Middle frontal gyrus (tissue), 1 donor: ENCODE data around the gene CCDC9B.

ENCODE experiments used
- DNase-seq: peaks from one replicate; pipeline ENCODE4 v3.0.0-alpha.2; 2015; ENCODE audit warnings: low spot score; ENCODE audit errors: extremely low spot score

The CCDC9B gene

DNA sequence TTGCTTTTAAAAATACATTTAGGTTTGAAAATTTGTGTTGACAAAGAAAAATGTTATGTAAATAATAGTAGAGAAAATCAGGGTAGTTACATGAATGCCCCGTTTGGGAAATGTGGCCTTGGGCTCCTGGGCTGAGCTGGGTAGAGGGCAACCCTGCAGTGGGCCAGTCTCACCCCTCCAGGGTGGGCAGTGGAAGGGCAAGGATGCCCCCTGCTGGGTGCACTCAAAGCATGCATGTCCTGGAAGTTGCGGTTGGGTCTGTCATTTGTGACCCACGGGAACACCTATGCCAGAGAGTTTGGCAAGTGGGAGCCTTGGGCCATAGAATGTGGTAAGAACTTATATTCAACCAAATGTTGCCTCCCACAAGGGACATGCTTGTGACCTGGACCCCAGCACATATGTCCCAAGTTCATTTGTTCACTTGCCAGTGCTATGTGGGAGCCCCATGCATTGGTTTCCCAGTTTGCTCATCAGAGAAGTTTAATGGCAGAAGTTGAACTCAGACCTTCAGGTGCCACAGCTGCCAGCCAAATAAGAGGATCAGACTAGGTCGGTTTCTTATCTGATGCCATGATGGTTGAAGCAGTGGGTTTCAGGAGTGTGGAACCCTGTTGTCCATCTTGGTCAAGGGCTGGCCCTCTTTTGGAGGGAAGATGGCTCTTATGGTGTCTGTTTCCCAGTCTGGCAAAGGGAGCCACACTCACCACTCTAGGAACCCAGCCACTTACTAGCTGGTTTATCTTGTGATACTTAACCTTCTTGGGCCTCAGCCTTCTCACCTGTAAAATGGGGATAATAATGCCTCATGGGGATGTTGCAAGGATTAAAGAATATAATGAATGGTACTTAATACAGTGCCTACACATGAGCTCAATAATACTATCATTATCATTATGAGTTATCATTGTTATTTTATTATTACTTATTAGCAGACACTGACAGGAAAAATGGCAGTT, 30.5 kb downstream of the CCDC9B start:
- DNase-seq: no peak

DNA sequence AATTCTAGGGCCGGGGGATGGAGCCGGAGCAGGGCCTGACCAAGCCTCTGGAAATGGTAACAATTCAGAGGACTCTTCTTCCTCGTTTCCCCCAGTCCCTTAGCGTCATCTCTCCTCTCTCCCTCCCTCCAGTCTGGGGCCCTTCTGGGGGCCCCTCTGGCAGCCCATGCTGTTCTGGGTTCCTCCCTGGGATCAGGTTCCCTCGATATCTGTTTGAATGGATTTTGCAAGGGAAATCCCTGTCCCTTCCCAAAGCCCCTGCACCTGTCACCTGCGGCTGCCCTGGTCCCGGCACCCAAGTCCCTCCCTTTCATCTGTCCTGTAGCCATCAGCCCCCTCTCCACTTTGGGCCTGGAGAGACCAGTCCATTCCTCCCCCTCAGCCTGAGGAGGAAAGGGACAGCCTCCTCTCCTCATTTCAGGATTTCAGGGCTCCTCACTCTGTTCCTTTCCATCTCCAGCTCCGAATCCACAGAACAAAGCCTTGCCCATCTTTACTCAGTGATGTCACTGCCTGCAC, 31.3 kb downstream of the CCDC9B start:
- no peak for DNase-seq

DNA sequence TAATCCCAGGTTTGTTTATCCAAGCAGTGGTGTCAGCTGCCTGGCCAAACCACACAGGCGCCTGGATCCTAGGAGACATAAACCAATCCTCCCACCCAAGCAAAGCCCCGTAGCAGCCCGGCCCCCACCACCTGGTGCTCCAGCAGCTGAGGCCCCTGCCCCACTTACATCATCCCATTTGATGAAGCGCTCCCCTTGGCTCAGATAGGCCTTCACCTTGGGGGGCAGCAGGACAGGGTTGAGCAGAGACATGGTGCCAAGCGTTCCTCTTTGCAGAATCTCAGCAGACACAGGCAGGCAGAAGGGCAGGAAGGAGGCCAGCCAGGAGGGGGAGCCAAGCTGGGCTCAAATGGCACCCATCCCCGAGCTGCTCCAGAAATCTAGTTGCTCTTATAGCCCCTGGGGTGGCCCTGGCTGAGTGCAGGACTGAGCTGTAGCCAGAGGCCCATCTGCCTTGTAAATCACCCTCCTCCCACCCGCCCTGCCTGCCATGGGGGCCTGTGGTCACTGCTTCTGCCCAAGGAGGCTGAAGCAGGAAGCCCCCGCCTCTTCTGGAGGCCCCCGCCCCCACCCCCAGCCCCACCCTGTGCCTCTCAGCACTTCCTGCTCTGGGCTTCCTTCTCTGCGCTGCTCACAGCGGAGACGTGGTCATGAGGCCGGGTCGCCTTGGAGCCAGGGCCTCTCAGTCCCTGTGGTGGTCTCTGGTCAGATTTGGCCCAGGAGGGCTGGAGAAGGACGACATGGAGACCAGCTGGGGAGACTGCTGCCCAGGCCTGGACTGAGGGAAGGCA, 33.1 kb downstream of the CCDC9B start, which contains the start of gene PLCB2:
Gene PLCB2, minus strand, starts transcription at position 515 of the 791 bp plus-strand sequence. Its CDS starts 263 bp downstream, at position 252.
- no peak for DNase-seq

GRCh38 chr15:40306908-40307307, 33.8 kb downstream of the CCDC9B start:
- no peak for DNase-seq

DNA sequence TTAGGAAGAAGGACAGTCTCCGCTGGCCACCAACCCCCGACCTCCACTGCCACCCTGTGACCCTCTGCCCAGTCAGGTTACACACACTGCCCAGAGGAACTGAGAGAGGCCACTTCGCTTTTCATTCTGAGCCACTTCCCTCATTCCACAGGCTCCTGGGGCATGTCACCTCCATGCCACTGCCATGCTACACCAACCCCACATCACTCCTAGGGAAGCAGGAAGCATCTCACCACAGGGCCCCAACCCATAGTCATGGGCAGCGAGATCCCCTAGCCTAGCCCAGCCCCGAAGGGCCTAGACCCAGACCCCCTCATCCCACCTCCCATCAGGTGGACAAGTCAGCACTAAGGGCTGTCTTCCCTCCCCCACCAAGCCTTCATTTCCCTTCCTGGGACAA, 34.4 kb downstream of the CCDC9B start:
- no peak for DNase-seq

DNA sequence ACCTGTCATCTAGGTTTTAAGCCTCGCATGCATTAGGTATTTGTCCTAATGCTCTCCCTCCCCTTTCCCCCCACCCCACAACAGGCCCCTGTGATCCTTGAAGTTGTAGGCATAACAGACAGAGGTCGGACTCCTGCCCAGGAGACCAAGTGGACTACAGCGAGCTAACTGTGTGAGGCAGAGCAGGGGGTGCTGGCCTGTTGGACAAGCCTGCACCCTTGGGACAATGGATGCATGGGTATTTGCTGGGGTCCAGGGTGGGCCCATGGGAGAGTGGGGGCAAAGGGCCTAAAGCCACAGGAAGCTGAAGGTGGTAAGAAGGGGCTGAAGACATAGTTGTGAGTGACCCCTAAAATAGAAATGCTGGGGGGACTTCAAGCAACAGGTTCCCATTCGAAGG, 35.5 kb downstream of the CCDC9B start:
- no peak for DNase-seq

- DNase-seq: no peak
Measured at GRCh38 chr15:40303576-40303975, 37.2 kb downstream of the CCDC9B start.

GRCh38 chr15:40302981-40303380, 37.8 kb downstream of the CCDC9B start:
- no peak for DNase-seq

GRCh38 chr15:40302288-40302886, 38.4 kb downstream of the CCDC9B start:
- no peak for DNase-seq

- no peak for DNase-seq
Measured at GRCh38 chr15:40301467-40302179, 39.1 kb downstream of the CCDC9B start.

- DNase-seq: no peak
Measured at GRCh38 chr15:40300771-40301170, 40.0 kb downstream of the CCDC9B start.

DNA sequence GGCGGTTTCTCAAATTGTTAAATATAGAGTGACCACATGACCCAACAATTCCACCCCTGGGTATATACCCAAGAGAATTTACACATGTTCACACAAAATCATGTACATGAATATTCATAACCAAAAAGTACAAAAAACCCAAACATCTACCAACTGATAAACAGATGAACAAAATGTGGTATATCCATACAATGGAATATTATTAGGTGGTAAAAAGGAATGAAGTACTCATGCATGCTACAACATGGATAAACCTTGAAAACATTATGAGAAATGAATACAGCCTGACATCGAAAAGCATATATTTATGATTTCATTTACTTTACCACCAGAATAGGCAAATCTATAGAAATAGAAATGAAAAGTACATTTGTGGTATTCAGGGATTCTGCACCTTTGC, 40.4 kb downstream of the CCDC9B start:
- no peak for DNase-seq

DNA sequence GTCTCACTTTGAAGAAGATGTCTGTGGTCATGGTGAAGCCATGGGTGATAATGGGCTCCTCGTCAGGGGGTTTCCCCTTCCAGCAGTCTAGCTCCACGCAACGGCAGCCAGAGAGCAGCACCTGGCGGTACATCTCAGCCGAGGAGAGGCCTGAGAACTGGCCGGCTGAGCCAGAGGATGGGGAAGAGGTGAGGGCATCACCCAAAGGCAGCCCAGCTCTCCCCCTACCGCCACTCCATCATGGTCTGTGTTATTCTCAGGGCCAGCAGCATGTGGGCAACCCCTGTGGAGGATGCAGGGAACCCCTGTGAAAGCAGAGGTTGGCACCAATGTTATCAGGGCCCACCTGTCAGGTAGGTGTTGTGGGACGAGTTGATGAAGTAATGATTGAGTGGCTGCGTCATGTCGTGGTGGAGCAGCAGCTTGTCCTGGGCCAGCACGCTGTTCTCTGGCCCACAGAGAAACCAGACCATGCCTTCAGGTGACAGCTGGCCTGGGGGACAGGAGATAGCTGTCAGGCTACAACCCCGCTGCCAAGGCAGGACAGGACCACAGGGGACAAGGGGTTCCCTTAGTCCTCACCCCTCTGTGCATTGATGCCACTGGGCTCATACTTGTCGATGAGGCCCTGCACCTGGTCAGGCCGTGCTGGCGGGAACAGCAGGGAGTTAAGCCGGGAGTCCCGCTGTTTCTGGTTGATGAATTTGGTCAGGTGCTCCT, 42.4 kb downstream of the CCDC9B start:
- DNase-seq: no peak

DNA sequence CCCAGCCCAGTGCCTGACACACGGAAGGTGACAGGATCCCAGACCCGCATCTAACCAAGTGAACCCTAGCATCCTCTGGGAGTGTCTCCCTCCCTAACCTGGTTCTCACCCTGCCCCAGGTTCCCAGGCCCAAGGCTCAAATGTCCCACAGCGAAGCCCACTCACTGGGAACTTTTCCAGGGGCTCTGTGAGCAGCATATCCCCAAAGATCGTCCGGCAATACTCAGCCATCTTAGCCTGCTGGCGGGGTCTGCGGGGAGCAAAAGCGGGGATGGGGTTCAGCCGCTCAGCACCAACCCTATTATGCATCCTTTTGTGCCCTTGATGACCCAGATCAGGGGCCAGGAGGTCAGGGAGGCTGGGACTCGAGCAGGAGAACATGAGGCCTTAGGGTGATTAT, 43.4 kb downstream of the CCDC9B start:
- DNase-seq: no peak

DNA sequence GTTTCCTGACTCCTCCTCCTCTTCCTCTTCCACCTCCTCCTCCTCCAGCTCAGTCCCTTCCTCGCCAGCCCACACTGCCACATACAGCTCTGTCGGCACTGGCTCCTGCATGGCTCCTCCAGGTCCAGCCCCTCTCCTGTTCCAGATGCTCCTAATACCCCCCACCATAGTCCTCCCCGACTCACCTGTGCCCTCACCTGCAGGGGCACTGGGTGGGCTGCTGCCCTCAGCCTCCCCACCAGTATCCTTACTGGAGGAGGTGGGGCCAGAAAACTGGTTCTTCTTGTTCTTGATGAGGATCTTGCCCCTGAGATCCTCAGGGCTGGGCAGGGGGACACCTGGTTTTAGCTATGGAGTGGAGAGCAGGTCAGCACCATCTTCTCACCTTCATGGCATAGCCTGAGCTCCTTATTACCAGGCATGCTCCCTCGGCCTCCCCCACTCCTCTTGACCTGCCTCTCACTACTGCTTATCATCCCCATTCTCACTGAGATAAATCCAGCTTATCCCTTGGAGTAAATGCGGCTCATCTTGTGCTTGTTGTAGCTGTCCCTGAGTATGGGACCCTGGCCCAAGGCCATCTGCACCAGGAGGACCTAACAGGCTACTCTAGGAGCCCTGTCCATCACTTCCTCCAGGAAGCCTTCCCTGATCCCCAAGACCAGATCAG, 44.0 kb downstream of the CCDC9B start:
- no peak for DNase-seq

DNA sequence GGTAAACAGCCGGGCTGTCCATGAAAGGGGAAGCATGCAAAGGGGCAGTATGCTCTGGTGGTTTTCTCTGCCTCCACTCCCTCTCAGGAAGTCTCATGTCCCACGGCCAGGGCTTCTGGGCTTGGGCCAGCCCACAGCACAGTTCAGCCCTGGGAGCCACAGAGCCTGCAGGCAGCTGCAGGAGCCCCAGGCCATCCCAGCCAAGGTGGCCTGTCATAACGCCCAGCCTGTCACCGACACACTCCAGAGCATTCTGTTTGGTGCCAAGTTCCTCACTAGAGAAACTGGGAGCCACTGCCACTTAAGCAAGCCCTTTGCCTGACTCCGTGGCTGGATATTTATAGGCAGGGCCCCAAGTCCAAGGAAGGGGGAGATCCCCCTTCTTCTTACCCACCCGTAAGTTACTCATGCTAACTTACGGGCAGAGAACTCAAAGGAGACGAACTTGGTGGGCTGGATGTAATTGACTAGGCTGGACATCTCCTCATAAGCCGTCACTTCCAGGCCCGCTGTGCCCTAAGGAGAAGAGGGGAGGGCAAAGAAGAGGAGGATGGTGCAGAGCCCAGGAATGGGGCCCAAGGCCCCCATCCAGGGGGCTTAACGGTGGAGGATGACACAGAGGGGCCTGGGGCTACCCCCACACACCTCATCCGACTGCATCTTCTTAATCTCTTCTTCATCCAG, 44.7 kb downstream of the CCDC9B start:
- DNase-seq: no peak

GRCh38 chr15:40295297-40295696, 45.4 kb downstream of the CCDC9B start:
- no peak for DNase-seq

DNA sequence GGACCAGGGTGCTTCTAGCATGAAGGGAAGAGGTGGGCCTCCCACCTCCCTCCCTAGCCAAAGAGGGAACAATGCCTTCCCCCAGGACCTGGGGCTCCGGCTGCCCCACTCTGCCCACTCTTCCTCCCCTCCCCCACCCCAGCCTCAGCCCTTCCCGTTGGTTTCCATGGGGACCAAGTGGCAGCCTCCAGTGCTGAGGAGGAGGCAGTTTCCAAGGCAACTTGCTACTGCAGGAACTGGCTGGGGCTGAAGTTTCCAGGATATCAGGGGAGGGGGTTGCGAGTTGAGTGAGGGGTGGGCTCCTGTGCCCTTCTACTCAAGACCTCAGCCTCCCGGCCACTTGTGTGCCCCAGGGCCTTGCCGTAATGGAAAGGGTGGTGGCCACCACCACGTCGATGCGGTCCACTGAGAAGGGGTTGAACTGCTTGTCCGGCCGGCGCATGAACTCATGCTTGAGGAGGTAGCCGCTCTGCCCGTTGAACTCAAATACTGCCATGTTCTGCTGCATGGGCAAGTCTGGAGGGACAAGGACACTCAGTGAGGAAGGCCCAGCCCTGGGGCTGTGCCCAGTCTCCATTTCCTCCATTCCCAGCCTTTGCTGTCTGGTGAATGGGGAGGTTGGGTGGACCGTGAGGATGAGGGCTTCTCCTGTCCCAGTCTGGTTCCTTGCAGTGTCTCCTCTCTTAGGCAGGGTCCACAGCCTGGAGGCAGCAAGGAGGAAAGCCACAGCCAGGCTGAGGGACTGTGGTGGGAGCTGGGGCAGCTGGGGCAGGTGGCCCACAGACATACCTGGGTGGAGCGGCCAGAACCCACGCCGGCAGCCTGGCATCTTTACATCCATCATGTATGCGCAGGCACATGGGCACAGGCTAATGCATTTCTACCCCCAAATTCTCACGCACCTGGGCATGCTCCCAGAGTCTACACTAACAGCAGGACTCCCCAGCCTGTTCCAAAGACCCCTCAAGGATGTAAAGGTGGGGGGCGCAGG, 46.5 kb downstream of the CCDC9B start:
- no peak for DNase-seq
